ENCODE measurements around the gene MLEC. TPM values are rescaled to one million over a fixed set of nuclear protein-coding genes. Genes with fewer than 3 reads are reported as not detected.
A peak's percentile ranks its signal among the peaks of the same experiment; 100 is the strongest.

Gene MLEC
- total RNA-seq, 4 donors from 2014 or later: 20.7 to 48.9 (median 34.3) TPM

GRCh38 chr12:120720234-120720986, 33.5 kb downstream of the MLEC start:
- Histone ChIP-seq H3K27me3 (no peaks in the 10 kb centered on the region), H3K4me1 (peaks cover 4 to 19% (median 6%) of the 10 kb centered on the region in 3 donors), H3K36me3 (peaks cover 20 to 86% (median 36%) of the 10 kb centered on the region in 3 donors), H3K9me3 (no peaks in the 10 kb centered on the region), H3K4me3 (no peak overlapping the region), H3K27ac (peak overlapping the region in 3 of 4 donors; percentile 11 to 54 (median 17))
- DNase-seq: no peak
- WGBS, 2 donors: 62 to 68% methylated on average over 4 to 5 of the region's 7 CpGs
- TF ChIP-seq POLR2A (IDR thresholded peaks at IDR 0.05) (no peak), CTCF (IDR thresholded peaks at IDR 0.05) (no peak)
- intact Hi-C loops (cut with DNase I): no loop called here

DNA sequence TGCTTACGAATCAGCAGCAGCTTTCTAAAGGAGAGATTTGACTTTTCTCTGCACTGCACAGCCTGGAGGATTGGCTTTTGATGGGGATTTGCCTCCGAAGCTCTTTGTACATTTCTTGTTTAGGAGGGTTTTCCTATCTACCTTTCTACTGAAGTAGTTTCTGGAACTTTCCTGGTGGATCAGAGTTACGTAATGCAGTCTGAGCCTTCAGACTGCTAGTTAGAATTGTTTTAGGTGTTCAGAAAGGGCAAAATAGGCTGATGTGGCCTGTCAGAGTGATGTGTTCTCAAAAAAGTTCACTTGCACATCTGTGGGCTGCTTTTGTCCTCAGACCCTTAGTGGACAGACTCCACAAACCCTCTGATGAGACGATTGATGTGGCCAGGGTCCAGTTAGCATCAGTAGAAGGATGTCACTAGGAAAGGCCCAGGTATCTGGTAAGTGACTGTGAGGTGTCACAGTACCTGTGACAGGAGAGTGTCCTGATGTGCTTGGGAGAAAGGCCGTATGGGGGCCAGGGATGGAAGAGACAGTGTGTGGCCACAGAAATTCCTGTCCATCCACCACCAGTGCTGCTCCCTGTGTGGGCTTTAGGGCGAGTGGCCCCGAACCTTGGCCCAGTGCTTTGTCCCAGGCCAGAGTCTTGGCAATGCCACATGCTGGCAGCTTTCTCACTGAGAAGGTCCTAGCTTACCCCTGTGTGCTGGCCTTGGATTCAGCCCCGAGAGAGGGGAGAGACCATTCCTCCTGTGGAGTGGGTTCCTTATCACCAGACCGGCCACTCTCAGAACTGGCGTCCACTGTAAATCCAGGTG, 34.2 kb downstream of the MLEC start:
- Histone ChIP-seq H3K9me3 (no peaks in the 10 kb centered on the region), H3K4me1 (peaks cover 4 to 25% (median 6%) of the 10 kb centered on the region in 3 donors), H3K4me3 (no peak overlapping the region), H3K27ac (peak overlapping the region in 3 of 4 donors; percentile 3 to 54 (median 17)), H3K36me3 (peaks cover 20 to 78% (median 35%) of the 10 kb centered on the region in 3 donors), H3K27me3 (no peaks in the 10 kb centered on the region)
- intact Hi-C loops (cut with DNase I): no loop called here
- 84 to 87% methylated on average over 5 to 6 of the region's 10 CpGs for WGBS, 2 donors
- no peak for DNase-seq
- TF ChIP-seq CTCF (IDR thresholded peaks at IDR 0.05) (no peak), POLR2A (IDR thresholded peaks at IDR 0.05) (no peak)

GRCh38 chr12:120721866-120722265, 34.9 kb downstream of the MLEC start:
- Histone ChIP-seq H3K36me3 (peaks cover 20 to 71% (median 29%) of the 10 kb centered on the region in 3 donors), H3K4me1 (peaks cover 4 to 31% (median 10%) of the 10 kb centered on the region in 3 donors), H3K9me3 (no peaks in the 10 kb centered on the region), H3K27ac (peak overlapping the region in 1 of 4 donors; percentile 3), H3K4me3 (no peak overlapping the region), H3K27me3 (no peaks in the 10 kb centered on the region)
- intact Hi-C loops (cut with DNase I): no loop called here
- no peak for DNase-seq
- WGBS, 2 donors: 93% methylated on average over 2 to 3 of the region's 3 CpGs
- TF ChIP-seq CTCF (IDR thresholded peaks at IDR 0.05) (no peak), POLR2A (IDR thresholded peaks at IDR 0.05) (no peak)

DNA sequence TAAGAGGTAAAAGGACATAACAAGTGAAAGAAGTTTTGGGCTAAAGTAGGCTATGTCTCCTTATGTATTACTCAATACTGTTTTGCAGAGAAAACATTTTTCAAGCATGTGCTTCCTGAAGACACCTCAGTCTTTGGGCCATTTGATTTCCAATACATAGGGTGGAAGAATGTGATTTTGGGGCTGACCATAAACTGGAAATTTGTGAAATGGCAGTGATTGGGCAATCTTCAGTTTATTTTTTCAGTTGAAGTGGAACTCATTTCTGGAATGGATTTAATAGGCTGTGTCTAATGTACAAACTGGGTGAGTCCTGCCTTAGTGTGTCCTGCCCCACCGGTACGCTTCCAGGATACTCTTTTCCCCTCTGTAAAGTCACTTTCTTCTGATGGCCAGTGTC, 35.8 kb downstream of the MLEC start:
- Histone ChIP-seq H3K9me3 (no peaks in the 10 kb centered on the region), H3K4me3 (no peak overlapping the region), H3K27ac (no peak overlapping the region), H3K4me1 (peaks cover 4 to 34% (median 10%) of the 10 kb centered on the region in 3 donors), H3K27me3 (no peaks in the 10 kb centered on the region), H3K36me3 (peaks cover 15 to 71% (median 21%) of the 10 kb centered on the region in 3 donors)
- intact Hi-C loops (cut with DNase I): no loop called here
- TF ChIP-seq CTCF (IDR thresholded peaks at IDR 0.05): no peak
- no peak for TF ChIP-seq POLR2A (IDR thresholded peaks at IDR 0.05)
- no peak for DNase-seq
- WGBS, 2 donors: 93 to 100% methylated on average over 2 of the region's 2 CpGs

DNA sequence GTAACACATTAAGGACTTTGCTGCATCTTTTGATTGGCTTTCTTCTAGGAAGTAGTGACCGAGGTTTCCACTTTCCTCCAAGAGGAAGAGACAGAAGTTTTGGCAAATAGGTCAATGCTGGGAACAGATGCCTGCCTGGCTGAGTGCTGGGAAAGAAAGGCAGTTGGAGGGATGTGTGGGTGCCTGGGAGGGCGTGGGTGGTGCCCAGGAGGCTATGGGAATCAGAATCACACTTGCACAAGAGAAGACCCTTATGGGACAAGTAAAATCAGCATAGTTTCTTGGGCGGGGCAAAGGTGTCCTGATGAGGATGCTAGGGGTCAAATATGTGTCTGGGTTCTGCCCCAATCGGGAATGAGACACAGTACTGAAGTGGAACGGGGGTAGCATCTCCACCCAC, 37.8 kb downstream of the MLEC start:
- H3K4me3 ChIP-seq: peak overlapping the region in 2 of 4 donors; percentile 73 to 75
- H3K27ac ChIP-seq: peak overlapping the region in 1 of 4 donors; percentile 71
- peaks cover 4 to 34% (median 10%) of the 10 kb centered on the region in 3 donors for H3K4me1 ChIP-seq
- WGBS, 2 donors: 60 to 74% methylated on average over 5 of the region's 5 CpGs
- intact Hi-C loops (cut with DNase I): no loop called here
- DNase-seq: no peak
- TF ChIP-seq CTCF (IDR thresholded peaks at IDR 0.05): no peak
- TF ChIP-seq POLR2A (IDR thresholded peaks at IDR 0.05): no peak
- H3K27me3 ChIP-seq: no peaks in the 10 kb centered on the region
- H3K9me3 ChIP-seq: no peaks in the 10 kb centered on the region
- peaks cover 9 to 71% (median 10%) of the 10 kb centered on the region in 3 donors for H3K36me3 ChIP-seq
